ENCODE measurements around the gene SLC27A3. TPM values are rescaled to one million over a fixed set of nuclear protein-coding genes. Genes with fewer than 3 reads are reported as not detected.

The SLC27A3 gene
- total and polyA plus RNA-seq, 2 donors: 20.7 to 41.0 TPM

GRCh38 chr1:153770797-153771196 lies 4.4 kb upstream of the SLC27A3 start:
- 56% methylated on average over 11 of the region's 11 CpGs for WGBS
- DNase-seq (ENCODE audit: extremely low spot score): no peak
- H3K4me1 ChIP-seq (ENCODE audit: insufficient read depth): no peaks in the 10 kb centered on the region
- no peak overlapping the region for H3K4me3 ChIP-seq (ENCODE audit: low read depth, low read length)
- H3K36me3 ChIP-seq (ENCODE audit: insufficient read depth): peaks cover 3% of the 10 kb centered on the region
- H3K27ac ChIP-seq (ENCODE audit: low read depth): no peak overlapping the region

GRCh38 chr1:153771261-153771660 lies 3.9 kb upstream of the SLC27A3 start:
- Histone ChIP-seq H3K4me1 (ENCODE audit: insufficient read depth) (no peaks in the 10 kb centered on the region), H3K27ac (ENCODE audit: low read depth) (no peak overlapping the region), H3K36me3 (ENCODE audit: insufficient read depth) (peaks cover 3% of the 10 kb centered on the region), H3K4me3 (ENCODE audit: low read depth, low read length) (no peak overlapping the region)
- no peak for DNase-seq (ENCODE audit: extremely low spot score)
- WGBS: 90% methylated on average over 2 of the region's 2 CpGs

- Histone ChIP-seq H3K4me1 (ENCODE audit: insufficient read depth) (no peaks in the 10 kb centered on the region), H3K4me3 (ENCODE audit: low read depth, low read length) (no peak overlapping the region), H3K36me3 (ENCODE audit: insufficient read depth) (peaks cover 3% of the 10 kb centered on the region), H3K27ac (ENCODE audit: low read depth) (no peak overlapping the region)
- DNase-seq (ENCODE audit: extremely low spot score): no peak
- WGBS: 74% methylated on average over 21 of the region's 21 CpGs
Observed at GRCh38 chr1:153771841-153772593, 3.2 kb upstream of the SLC27A3 start.

GRCh38 chr1:153773096-153773921 lies 1.9 kb upstream of the SLC27A3 start:
- DNase-seq (ENCODE audit: extremely low spot score): no peak
- no peak overlapping the region for H3K4me3 ChIP-seq (ENCODE audit: low read depth, low read length)
- no peaks in the 10 kb centered on the region for H3K4me1 ChIP-seq (ENCODE audit: insufficient read depth)
- H3K36me3 ChIP-seq (ENCODE audit: insufficient read depth): no peaks in the 10 kb centered on the region
- no peak overlapping the region for H3K27ac ChIP-seq (ENCODE audit: low read depth)
- 68% methylated on average over 12 of the region's 12 CpGs for WGBS

GRCh38 chr1:153774026-153774595 lies 1.1 kb upstream of the SLC27A3 start:
- Histone ChIP-seq H3K4me3 (ENCODE audit: low read depth, low read length) (no peak overlapping the region), H3K27ac (ENCODE audit: low read depth) (no peak overlapping the region), H3K36me3 (ENCODE audit: insufficient read depth) (no peaks in the 10 kb centered on the region), H3K4me1 (ENCODE audit: insufficient read depth) (no peaks in the 10 kb centered on the region)
- DNase-seq (ENCODE audit: extremely low spot score): no peak
- WGBS: 71% methylated on average over 8 of the region's 8 CpGs

GRCh38 chr1:153775458-153776327 lies 486 bp downstream of the SLC27A3 start:
- H3K4me1 ChIP-seq (ENCODE audit: insufficient read depth): no peaks in the 10 kb centered on the region
- WGBS: under 1% methylated on average over 83 of the region's 83 CpGs

GRCh38 chr1:153776352-153776751 lies 1.1 kb downstream of the SLC27A3 start:
- peak overlapping the region; percentile 70 for H3K4me3 ChIP-seq (ENCODE audit: low read depth, low read length)
- no peaks in the 10 kb centered on the region for H3K36me3 ChIP-seq (ENCODE audit: insufficient read depth)
- no peak for DNase-seq (ENCODE audit: extremely low spot score)
- 63% methylated on average over 10 of the region's 10 CpGs for WGBS
- H3K4me1 ChIP-seq (ENCODE audit: insufficient read depth): no peaks in the 10 kb centered on the region
- no peak overlapping the region for H3K27ac ChIP-seq (ENCODE audit: low read depth)

More at GRCh38 chr1:153775458-153776327, 486 bp downstream of the SLC27A3 start:
- H3K36me3 ChIP-seq (ENCODE audit: insufficient read depth): no peaks in the 10 kb centered on the region
- H3K4me3 ChIP-seq (ENCODE audit: low read depth, low read length): peak overlapping the region; percentile 70
- DNase-seq (ENCODE audit: extremely low spot score): no peak
- peak overlapping the region; percentile 68 for H3K27ac ChIP-seq (ENCODE audit: low read depth)

GRCh38 chr1:153776845-153777370 lies 1.7 kb downstream of the SLC27A3 start:
- no peak overlapping the region for H3K27ac ChIP-seq (ENCODE audit: low read depth)
- H3K36me3 ChIP-seq (ENCODE audit: insufficient read depth): no peaks in the 10 kb centered on the region
- DNase-seq (ENCODE audit: extremely low spot score): no peak
- 91% methylated on average over 10 of the region's 10 CpGs for WGBS
- H3K4me1 ChIP-seq (ENCODE audit: insufficient read depth): no peaks in the 10 kb centered on the region
- no peak overlapping the region for H3K4me3 ChIP-seq (ENCODE audit: low read depth, low read length)

GRCh38 chr1:153777648-153778047 lies 2.4 kb downstream of the SLC27A3 start:
- H3K36me3 ChIP-seq (ENCODE audit: insufficient read depth): no peaks in the 10 kb centered on the region
- DNase-seq (ENCODE audit: extremely low spot score): no peak
- H3K4me1 ChIP-seq (ENCODE audit: insufficient read depth): no peaks in the 10 kb centered on the region
- no peak overlapping the region for H3K4me3 ChIP-seq (ENCODE audit: low read depth, low read length)
- H3K27ac ChIP-seq (ENCODE audit: low read depth): no peak overlapping the region
- 64% methylated on average over 7 of the region's 7 CpGs for WGBS

- no peak for DNase-seq (ENCODE audit: extremely low spot score)
- Histone ChIP-seq H3K4me1 (ENCODE audit: insufficient read depth) (no peaks in the 10 kb centered on the region), H3K4me3 (ENCODE audit: low read depth, low read length) (no peak overlapping the region), H3K36me3 (ENCODE audit: insufficient read depth) (no peaks in the 10 kb centered on the region), H3K27ac (ENCODE audit: low read depth) (no peak overlapping the region)
- 92% methylated on average over 22 of the region's 22 CpGs for WGBS
Observed at GRCh38 chr1:153778051-153778823, 3.0 kb downstream of the SLC27A3 start.

- no peak for DNase-seq (ENCODE audit: extremely low spot score)
- no peak overlapping the region for H3K27ac ChIP-seq (ENCODE audit: low read depth)
- no peaks in the 10 kb centered on the region for H3K4me1 ChIP-seq (ENCODE audit: insufficient read depth)
- no peaks in the 10 kb centered on the region for H3K36me3 ChIP-seq (ENCODE audit: insufficient read depth)
- no peak overlapping the region for H3K4me3 ChIP-seq (ENCODE audit: low read depth, low read length)
- 92% methylated on average over 18 of the region's 18 CpGs for WGBS
Observed at GRCh38 chr1:153778824-153779519, 3.8 kb downstream of the SLC27A3 start.
